ENCODE measurements around the gene GAL3ST2.
A peak's percentile ranks its signal among the peaks of the same experiment; 100 is the strongest.
"Not testable (repeated sequence)": the region's sequence is repeated elsewhere in the genome, so short reads cannot be mapped to it uniquely, and the experiment has no call there.

GAL3ST2 gene

DNA sequence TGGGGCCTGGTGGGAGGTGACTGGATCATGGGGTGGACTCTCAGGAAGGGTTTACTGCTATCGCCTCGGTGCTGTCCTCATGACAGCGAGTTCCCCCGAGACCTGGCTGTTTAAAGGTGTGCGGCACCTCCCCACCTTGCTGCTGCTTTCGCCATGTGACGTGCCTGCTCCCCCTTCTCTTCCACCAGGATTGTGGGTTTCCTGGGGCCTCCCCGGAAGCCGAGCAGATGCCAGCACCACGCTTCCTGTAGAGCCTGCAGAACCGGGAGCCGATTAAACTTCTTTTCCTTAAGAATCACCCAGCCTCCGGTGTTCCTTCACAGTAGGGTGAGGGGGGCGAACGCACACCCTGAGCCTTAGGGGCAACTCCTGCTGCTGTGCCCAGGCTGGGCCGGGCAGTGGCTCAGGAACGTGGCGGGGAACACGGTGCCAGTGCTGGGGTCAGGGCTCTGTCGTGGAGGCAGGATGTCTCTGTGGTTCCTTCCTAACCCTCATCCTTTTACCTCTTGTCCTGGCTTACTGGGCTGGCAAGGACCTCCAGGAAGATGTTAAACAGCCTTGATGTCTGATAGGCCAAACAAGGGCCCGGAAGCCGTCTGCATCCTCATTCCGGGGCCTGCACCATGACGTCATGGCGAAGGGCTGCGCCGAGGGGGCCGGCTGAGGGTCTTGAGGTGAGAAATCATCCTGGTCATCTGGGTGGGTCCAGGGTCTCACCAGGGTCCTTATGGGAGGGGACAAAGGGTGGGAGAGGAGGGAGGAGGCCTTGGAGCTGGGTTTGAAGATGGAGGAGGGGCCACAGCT is 45.0 kb downstream of the GAL3ST2 start:
- no peak for DNase-seq

DNA sequence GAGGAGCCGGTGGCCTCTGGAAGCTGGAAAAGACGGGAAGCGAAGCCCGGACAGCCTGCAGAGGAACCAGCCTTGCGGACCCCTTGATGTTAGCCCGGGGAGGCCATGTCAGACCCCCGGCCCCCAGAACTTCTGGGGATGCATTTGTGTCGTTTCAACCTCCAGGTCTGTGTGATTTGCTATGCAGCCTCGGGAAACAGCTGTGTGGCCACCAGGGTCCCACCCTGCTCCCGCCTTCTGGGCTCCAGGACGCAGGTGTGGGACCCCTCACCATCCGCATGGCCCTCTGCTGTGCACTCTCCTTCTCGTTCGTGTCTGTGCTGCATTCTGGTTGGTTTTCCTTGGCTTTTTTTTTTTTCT is 45.6 kb downstream of the GAL3ST2 start:
- no peak for DNase-seq

GRCh38 chr2:241823531-241824437 is 47.2 kb downstream of the GAL3ST2 start:
- DNase-seq, result peak; percentile 77

- DNase-seq, result no peak
Measured at GRCh38 chr2:241827394-241827793, 50.8 kb downstream of the GAL3ST2 start.

DNA sequence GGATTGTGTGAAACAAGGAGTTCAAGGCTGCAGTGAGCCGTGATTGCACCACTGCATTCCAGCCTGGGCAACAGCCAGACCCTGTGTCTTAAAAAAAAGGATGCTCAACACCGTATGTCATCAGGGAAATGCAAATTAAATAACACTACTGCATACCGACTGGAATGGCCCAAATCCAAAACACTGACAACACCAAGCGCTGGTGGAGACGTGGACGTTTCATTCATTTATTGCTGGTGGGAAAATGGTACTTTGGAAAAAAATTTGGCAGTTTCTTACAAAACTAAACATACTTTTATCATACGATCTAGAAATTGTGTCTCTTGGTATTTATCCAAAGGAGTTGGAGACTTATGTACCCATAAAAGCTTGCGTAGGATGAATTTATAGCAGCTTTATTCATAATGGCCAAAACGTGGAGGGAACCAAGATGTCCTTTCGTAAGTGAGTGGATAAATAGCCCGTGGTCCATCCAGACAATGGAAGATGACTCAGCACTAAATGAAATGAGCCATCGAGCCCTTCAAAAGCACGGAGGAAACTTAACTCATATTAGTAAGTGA is 56.6 kb downstream of the GAL3ST2 start:
- DNase-seq, result no peak

GRCh38 chr2:241833756-241834526 is 57.3 kb downstream of the GAL3ST2 start:
- not testable (repeated sequence) for DNase-seq

DNA sequence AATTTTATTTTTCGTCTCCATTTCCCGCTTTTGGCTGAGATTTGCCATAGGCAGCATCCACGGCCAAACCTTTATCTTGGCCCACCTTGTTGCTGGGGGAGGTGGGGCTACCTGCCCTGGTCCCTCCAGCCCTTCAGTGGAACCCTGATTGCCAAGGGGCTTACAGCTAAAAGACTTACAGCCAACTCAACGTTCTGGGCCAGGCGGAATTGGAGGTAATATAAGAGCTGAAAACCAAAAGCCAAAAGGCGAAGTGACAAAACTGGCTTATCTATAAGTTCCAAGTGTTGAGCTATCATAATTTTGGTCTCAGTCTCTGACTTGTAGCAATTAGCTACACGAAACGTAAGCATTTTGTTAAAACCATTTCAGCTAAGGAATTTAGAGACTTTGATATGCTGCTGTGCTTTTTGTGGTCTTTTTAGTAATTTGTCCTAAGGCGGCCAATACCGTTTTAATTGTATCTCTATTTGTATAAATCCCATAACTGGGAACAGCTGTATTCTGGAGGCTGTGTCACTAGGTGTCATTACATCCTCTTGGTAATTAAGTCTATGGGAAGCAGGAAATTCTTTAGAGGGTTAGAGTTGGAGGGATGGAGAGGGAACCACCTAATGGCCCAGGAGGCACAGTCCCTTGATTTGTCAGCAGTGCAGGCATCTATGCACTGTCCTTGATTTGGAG is 58.0 kb downstream of the GAL3ST2 start:
- no peak for DNase-seq

- no peak for DNase-seq
Measured at GRCh38 chr2:241835611-241836010, 59.0 kb downstream of the GAL3ST2 start.

DNA sequence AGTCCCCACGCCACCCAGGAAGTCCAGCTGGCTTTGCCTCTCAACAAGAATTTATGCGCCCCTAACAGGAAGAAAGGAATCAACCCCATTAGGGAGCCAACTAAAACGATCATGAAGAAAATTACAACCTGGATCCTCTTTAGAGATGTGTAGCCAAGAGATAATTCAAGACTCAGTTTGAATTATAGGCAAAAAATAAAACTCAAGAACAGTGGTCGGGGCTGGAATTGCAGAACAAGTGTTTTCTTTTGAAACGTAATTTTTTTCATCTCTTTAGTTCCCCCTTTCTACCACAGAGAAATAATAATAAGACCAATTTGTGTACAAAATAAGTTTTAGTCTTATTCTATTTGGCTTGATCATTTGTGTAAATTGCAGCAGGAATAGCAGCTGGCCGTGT is 59.7 kb downstream of the GAL3ST2 start:
- DNase-seq, result no peak

DNA sequence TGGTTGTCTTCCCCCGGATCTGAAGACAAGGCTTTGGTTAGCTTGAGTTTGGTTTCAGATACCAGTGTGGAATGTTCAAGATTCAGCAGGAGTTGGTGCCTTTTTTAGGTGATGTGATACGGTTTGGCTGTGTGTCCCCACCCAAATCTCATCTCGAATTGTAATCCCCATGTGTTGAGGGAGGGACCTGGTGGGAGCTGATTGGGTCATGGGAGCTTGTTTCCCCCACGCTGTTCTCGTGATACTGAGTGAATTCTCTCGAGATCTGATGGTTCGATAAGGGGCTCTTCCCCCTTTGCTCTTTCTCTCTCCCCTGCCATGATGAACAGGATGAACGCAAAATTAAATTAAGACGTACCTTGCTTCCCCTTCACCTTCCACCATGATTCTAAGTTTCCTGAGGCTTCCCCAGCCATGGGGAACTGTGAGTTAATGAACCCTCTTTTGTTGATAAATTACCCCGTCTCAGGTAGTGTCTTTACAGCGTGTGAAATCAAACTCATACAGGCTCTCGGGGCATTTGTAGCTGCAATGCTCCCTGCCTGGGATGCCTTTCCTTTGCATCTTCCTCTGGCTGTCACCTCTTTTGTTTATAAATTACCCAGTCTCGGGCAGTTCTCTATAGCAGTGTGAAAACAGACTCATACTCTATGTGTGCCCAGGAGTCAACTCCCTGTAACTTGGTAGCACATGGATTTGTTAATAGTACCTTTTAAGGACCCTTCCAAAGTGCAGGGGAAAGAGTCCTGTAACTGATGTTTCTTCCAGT is 60.8 kb downstream of the GAL3ST2 start:
- no peak for DNase-seq

DNA sequence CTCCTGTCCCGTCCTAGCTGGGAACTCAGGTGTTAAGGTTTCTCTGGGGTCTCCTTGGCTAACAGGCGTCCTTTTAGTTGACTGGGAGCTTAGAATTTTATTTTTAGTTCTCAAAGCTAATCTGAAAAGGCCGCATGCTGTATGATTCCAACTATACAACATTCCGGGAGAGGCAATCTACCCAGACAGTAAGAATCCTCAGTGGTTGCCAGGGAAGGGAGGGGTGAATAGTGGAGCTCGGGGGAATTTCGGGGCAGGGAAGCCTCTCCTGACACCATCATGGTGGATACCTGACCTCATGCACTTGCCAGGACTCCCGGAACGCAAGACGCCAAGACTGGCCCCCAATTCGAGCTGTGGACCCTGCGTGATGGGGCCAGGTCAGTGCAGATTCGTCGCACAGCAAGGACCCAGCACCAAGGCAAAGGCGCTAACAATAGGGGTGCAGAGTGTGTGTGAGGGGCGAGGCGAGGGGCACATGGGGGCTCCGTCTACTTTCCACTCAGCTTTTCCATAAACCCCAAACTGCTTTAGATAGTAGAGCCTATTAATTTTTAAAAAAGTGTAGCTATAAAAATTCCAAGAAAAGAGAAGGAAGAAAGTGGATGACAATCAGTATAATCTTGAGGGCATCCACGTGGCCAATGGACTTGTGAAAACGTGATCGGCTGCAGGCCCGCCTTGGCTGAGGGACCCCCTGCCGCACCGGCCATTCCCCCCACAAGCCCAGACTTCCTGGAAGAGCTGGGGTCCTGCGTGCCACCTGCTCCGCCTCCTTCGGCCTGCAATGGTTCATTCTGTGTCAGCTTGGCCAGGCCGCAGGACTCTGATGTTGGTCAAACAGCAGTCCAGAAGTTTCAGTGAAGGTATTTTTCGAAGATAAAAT is 64.8 kb downstream of the GAL3ST2 start:
- DNase-seq, result no peak

GRCh38 chr2:241842067-241842415 is 65.4 kb downstream of the GAL3ST2 start:
- DNase-seq, result no peak

DNA sequence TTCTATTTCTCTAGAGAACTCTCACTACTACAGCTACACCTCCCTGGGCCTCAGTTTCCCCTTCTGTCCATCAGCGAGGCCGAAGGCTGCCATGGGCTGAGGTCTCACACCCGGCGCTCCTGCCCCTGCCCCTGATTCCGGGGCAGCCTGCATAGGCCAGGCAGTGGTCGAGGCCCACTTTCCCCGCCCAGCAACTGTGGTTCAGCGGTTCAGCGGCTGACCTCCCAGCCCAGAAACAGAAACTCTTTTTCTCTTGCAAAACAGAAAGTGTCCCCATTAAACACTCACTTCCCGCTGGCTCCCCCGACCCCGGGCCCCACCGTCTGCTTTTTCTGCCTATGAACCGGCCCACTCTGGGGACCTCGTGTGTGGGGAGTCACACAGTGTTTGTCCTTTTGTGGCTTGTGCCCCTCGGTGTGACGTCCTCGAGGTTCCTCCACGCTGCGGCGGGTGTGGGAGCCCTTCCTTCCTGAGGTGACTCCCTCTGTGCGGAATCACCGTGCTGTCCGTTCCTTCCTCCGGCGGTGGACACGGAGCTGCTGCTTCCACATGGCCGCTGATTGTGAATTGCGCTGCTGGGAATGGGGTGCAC is 66.1 kb downstream of the GAL3ST2 start:
- no peak for DNase-seq

DNA sequence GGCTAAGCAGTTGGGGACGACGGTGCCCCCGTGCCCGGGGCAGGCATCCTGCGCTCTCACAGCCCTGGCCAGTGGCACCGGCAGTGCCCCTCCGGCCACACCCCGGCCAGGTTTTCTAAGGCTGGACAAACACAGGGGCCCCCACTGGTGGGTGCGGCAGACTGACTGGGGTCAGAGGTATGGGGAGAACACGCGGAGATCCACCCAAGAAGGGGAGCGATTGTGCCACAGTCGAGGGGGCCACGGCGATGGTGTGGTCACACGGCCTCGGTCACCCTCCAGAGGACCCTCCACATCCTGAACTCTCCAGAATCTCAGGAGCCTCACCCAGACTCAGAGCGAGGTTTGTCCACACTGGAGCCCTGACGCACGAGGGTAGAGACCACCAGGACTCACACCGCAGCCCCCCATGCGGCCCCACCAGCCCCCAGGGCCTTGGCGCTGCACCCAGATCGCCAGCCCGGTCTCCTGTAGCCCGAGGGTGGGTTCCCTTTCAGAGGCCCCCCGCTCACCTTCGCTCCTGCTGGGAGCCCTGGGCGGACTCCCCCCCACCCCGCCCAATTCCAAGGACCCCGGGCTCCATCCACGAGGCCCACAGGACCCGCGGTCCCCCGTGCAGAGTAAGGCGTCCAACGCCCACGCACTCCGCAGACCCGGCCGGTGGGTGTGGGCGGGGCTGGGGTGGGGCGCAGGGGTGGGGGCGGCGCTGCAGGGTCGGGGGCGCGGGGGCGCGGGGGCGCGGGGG is 66.9 kb downstream of the GAL3ST2 start:
- DNase-seq, result no peak

DNA sequence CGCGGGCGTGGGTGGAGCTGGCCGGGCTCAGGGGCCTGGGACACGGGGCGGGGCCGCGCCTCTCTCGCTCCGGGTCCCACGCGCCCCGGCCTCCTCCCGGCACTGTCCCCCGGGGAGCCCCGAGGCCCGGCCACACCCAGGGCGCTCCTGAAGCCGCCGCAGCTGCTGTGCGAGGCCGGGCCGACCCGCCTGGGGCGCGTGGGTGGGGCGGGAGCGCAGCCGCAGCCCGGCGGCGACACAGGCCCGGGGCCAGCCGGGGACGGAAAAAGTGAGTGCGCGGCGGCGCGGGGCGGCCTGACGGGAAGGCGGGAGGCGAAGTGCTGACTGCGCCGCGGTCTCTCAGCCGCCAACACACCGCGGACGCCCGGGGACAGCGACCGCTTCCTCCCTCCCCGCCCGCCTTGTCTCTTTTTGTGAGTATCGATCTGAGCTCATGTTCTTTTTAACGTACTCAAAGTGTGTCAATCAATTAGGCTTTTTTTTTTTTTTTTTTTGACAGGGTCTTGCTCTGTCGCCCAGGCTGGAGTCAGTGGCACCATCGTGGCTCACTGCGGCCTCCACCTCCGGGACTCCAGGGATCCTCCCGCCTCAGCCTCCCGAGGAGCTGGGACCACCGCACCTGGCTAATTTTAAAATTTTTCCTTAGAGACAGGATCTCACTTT is 67.6 kb downstream of the GAL3ST2 start:
- peak; percentile 36 for DNase-seq

GRCh38 chr2:241844831-241845578 is 68.4 kb downstream of the GAL3ST2 start:
- DNase-seq, result no peak

- DNase-seq, result no peak
Measured at GRCh38 chr2:241846406-241846805, 69.8 kb downstream of the GAL3ST2 start.
